GM12891 (cell line): ENCODE results near the gene NFKBIE.

Experiments used
- PAX5 ChIP-seq: IDR thresholded peaks from 2 replicates; pipeline ENCODE4 v1.6.1; 2011; ENCODE audit warnings: low read length, moderate library complexity, mild to moderate bottlenecking; ENCODE audit not compliant: insufficient read depth, severe bottlenecking
- POLR2A ChIP-seq: IDR thresholded peaks from 2 replicates; pipeline ENCODE4 v1.6.1; 2011; ENCODE audit warnings: low read depth, low read length, control low read depth
- POLR2AphosphoS5 ChIP-seq: IDR thresholded peaks from 2 replicates; pipeline ENCODE4 v1.6.1; 2011; ENCODE audit warnings: low read depth, low read length, control low read depth
- POU2F2 ChIP-seq: IDR thresholded peaks from 2 replicates; pipeline ENCODE4 v1.6.1; 2011; ENCODE audit warnings: low read depth, mild to moderate bottlenecking, control low read depth, low read length, moderate library complexity
- SPI1 ChIP-seq: IDR thresholded peaks from 2 replicates; pipeline ENCODE4 v1.6.1; 2011; ENCODE audit warnings: low read depth, low read length, control low read depth
- TAF1 ChIP-seq: IDR thresholded peaks from 2 replicates; pipeline ENCODE4 v1.6.1; 2011; ENCODE audit warnings: low read depth, low read length, control low read depth

DNA sequence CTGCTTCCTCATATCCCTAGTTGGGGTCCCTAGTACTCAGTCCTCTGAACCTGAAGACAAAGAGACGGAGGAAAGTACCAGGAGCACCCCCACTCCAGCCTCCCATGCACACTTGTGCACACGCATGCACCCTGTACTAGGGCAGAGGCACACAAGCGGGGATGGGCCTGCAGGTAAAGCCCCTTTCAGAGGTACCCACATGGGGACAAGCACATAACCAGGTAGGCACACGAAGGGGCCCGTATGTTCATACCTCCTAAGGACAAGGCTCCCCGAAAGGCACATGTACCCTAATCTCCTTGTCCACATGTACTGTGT is 6.0 kb upstream of the NFKBIE start:
- TF ChIP-seq POLR2AphosphoS5, result no peak
- TF ChIP-seq POLR2A, result no peak
- no peak for TF ChIP-seq TAF1
- no peak for TF ChIP-seq PAX5
- TF ChIP-seq SPI1, result no peak
- TF ChIP-seq POU2F2, result no peak
